DOHH2 (cell line): ENCODE results near the gene ZNRF3.

Experiments used
- EZH2phosphoT487 ChIP-seq: fragments of 200-600 bp; sonication (generic); IDR thresholded peaks from 2 replicates; pipeline ENCODE4 v1.6.1; 2017; ENCODE audit warnings: borderline replicate concordance, mild to moderate bottlenecking, antibody characterized with exemption, low read length, moderate library complexity, mixed read lengths
- TF ChIP-seq, protein P1 (sequence below): fragments of 200-600 bp; sonication (generic); IDR thresholded peaks from one replicate; pipeline ENCODE4 v1.5.1; 2014; ENCODE audit warnings: antibody characterized with exemption, mild to moderate bottlenecking, low read depth, low read length; ENCODE audit not compliant: poor library complexity, severe bottlenecking

DNA sequence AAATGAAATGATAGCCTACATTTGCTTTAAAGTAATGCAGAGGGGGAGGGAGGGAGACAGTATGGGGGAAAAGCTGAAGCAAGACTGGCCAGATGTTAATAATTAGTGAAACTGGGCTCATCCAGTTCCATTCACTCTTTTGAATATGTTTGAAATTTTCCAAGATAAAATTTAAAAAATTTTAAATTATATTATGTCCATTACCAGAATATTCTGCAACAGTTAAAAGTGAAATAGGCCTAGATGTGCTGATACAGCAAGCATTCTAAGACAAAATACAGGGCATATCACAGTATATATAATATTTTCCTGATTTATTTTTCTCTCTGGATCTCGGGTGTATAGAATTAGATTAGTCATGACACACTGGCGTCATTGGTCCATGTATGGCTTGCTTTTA, 13.6 kb upstream of the ZNRF3 start:
- TF ChIP-seq, protein P1, sequence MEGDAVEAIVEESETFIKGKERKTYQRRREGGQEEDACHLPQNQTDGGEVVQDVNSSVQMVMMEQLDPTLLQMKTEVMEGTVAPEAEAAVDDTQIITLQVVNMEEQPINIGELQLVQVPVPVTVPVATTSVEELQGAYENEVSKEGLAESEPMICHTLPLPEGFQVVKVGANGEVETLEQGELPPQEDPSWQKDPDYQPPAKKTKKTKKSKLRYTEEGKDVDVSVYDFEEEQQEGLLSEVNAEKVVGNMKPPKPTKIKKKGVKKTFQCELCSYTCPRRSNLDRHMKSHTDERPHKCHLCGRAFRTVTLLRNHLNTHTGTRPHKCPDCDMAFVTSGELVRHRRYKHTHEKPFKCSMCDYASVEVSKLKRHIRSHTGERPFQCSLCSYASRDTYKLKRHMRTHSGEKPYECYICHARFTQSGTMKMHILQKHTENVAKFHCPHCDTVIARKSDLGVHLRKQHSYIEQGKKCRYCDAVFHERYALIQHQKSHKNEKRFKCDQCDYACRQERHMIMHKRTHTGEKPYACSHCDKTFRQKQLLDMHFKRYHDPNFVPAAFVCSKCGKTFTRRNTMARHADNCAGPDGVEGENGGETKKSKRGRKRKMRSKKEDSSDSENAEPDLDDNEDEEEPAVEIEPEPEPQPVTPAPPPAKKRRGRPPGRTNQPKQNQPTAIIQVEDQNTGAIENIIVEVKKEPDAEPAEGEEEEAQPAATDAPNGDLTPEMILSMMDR: no peak
- no peak for TF ChIP-seq EZH2phosphoT487
